Activated effector memory CD4-positive, alpha-beta T cell treated with anti-CD3 and anti-CD28 coated beads, Interleukin-2, amount 50 U/mL, for 16 hours (primary cell): ENCODE data around the gene NR0B2.
"Not testable (repeated sequence)": the region's sequence is repeated elsewhere in the genome, so short reads cannot be mapped to it uniquely, and the experiment has no call there.

Source experiments
- DNase-seq: peaks from one replicate; pipeline ENCODE4 v3.0.0-alpha.2; 2020

NR0B2 gene, protein sequence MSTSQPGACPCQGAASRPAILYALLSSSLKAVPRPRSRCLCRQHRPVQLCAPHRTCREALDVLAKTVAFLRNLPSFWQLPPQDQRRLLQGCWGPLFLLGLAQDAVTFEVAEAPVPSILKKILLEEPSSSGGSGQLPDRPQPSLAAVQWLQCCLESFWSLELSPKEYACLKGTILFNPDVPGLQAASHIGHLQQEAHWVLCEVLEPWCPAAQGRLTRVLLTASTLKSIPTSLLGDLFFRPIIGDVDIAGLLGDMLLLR

GRCh38 chr1:26913754-26914619 is at the start of gene NR0B2:
Gene NR0B2 (minus strand): TSS chr1:26913975. CDS start chr1:26913940, 35 bp downstream.
- DNase-seq = no peak

- no peak for DNase-seq
Measured at GRCh38 chr1:26961826-26962225, 48.1 kb upstream of the NR0B2 start.

DNA sequence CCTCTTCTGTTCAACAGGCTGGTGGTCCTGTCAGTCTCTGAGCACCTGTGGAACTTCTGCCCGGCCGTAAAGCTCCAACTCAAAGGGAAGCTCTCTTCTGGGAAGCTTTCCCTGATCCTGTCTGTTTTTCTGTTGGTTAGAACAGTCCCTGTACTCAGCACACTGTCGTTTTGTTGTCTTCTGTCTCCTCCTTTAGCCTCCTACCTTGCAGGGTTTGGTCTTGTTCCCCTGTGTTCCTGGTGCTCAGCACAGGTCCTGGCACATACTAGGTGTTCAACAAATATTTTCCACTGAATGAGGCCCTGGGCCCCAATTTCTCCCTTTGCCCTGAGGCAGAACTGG is 46.8 kb upstream of the NR0B2 start:
- DNase-seq = no peak

GRCh38 chr1:26959722-26960624 is 46.2 kb upstream of the NR0B2 start, which contains the start of gene KDF1:
Gene KDF1 (minus strand): TSS chr1:26960468. CDS start chr1:26952380, 8,088 bp downstream.
- DNase-seq = peak; percentile 83

DNA sequence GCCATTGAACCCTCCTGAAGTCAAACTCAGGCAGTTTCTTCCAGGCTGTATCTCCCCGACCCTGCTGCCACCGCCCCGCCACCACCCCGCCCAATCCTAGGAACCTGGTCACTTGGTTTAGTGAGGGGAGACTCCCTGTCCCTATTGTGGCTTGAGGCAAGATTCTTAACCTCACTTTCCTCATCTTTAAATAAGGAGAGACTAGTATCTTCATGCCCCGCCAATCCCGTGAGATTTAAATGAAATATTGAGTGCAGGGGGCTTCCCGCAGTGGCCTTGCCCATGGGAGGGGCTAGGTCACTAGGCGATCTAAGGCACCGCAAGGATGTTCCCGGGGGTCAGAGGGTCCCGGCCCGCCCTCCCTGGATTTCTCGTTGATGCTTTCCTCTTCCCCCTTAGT is 45.5 kb upstream of the NR0B2 start:
- DNase-seq = no peak

DNA sequence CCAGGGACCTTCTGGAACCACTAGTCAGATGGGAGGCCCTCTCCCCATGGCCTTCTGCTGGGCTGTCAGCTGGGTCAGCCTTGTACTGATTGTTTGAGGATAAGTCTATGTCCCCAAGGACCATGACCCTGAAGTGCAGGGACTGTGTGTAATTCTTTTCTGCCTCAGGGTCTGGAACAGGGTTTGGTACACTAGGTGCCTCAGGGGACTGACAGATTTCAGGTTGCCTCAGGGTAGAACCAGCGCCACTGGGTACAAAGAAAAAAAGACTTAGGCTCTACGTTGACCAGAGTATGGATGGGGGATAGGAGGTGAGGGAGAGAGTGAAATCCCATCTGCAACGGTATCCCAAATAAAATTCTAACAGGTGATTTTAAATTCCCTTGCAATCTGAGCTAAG is 43.5 kb upstream of the NR0B2 start:
- no peak for DNase-seq

GRCh38 chr1:26956321-26956720 is 42.5 kb upstream of the NR0B2 start:
- no peak for DNase-seq

GRCh38 chr1:26953374-26953773 is 39.6 kb upstream of the NR0B2 start:
- DNase-seq = no peak

GRCh38 chr1:26951821-26952497 is 38.2 kb upstream of the NR0B2 start:
- no peak for DNase-seq

- DNase-seq = no peak
Measured at GRCh38 chr1:26951216-26951615, 37.4 kb upstream of the NR0B2 start.

GRCh38 chr1:26950602-26951001 is 36.8 kb upstream of the NR0B2 start:
- no peak for DNase-seq

- DNase-seq = no peak
Measured at GRCh38 chr1:26949926-26950319, 36.1 kb upstream of the NR0B2 start.

DNA sequence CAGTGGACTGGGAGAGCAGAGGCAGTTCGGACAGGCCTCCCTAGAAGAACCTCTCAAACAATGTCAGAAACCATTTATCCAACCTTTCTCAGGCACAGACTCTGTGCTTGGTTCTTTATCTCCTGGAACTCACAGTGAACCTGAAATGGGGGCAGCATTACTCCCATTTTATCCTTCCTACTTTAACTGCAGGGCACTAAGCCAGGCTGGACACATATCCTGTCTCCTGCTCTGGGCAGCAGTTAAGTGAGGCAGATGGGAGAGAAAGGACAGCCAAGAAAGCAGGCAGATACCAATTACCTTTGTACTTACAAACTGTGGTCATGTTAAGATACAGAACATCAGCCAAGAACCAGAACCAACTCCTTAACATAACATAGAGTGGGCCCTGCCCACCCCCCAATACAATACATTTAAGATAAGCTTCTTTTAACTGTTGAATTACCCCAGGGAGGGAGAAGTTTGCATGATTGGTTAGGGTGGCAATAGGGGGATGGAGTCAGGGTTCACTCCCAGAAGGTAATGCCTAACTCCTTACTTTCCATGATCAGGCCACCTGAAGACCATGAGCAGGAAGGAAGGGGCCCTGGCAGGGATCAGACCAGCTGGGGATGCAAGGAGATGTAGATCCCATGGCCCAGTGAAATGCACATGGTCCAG is 35.6 kb upstream of the NR0B2 start:
- DNase-seq = no peak

DNA sequence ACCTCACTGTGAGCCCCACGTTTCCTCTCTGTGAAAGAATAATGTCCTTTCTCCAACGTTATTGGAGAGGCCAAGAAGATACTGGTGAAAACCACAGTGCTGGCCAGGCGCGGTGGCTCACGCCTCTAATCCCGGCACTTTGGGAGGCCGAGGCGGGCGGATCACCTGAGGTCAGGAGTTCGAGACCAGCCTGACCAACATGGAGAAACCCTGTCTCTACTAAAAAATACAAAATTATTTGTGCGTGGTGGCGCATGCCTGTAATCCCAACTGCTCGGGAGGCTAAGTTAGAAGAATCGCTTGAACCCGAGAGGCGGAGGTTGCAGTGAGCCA is 34.9 kb upstream of the NR0B2 start:
- not testable (repeated sequence) for DNase-seq

DNA sequence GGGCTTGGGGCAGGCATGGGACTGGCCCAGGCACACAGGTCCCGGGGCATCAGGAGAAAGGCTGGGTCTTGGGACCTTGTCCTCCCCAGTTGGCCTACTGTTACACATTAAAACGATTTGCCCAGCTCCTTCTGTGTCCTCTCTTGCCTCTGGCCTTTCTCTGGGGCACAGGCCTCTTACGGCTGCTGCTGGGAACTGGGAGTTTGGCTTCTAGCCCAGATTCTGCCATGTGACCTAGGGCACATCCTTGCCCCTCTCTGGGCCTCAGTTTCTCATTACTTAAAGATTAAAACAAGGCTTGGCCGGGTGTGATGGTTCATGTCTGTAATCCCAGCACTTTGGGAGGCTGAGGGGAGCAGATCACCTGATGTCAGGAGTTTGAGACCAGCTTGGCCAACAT is 32.5 kb upstream of the NR0B2 start:
- no peak for DNase-seq

DNA sequence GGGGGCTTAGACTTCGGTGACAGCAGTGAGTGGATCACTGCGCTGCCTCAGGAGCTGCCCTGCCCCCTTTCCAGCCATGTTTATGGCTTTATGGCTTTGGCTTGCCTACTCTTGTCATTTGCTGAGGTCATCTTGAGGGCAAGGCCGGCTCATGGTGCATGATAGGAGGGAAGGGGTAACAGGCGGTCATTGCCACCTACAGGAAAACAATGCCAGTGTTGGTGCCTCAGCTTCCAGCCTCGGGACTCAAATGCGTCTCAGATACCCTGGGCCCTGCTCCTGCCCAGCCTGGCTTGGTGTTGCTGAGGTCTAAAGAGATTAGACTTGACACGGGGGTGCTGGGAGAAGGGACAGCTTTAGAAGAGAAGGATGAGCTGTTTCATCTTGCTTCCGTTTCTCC is 32.0 kb upstream of the NR0B2 start:
- no peak for DNase-seq

GRCh38 chr1:26945138-26945537 is 31.4 kb upstream of the NR0B2 start:
- DNase-seq = no peak

GRCh38 chr1:26942656-26943055 is 28.9 kb upstream of the NR0B2 start:
- no peak for DNase-seq

DNA sequence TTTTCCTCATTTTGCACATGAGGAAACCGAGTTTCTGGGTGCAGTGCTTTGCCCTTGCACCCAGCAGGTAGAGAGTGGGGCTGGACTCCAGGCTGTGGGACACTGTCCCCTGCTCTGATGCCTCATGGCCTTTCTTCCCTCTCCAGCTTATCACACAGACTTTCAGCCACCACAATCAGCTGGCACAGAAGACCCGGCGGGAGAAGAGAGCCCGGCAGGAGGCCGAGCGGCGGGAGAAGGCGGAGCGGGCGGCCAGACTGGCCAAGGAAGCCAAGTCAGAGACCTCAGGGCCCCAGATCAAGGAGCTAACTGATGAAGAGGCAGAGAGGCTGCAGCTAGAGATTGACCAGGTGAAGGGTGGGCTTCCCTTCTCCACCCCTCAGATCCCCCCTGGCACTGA is 27.5 kb upstream of the NR0B2 start:
- DNase-seq = no peak

DNA sequence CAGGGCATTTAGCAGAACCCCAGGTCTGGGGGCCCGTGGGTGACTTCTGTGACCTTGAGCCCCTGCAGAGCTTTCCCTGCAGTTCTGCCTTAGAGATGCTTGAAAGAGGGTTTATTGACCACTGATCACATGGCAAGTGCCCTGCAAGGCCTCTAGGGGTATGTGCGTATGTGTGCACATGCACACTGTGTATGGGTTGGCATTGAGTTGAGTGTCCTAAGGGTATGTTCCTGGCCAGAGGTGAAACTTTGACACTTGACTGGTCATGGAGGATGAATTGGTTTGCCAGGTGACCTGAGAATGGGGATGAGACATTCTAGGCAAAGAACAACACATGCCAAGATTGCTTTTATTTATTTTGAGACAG is 24.9 kb upstream of the NR0B2 start:
- no peak for DNase-seq

GRCh38 chr1:26938004-26938658 is 24.4 kb upstream of the NR0B2 start:
- no peak for DNase-seq

- DNase-seq = no peak
Measured at GRCh38 chr1:26936823-26937222, 23.0 kb upstream of the NR0B2 start.
